Stimulated activated effector memory CD8-positive, alpha-beta T cell treated with anti-CD3 and anti-CD28 coated beads, Interleukin-12 subunit alpha, Interleukin-12 subunit beta, amount 100 ng/mL, for 72 hours (primary cell): ENCODE results near the gene SCYL2.
"Not testable (repeated sequence)": the region's sequence is repeated elsewhere in the genome, so short reads cannot be mapped to it uniquely, and the experiment has no call there.

ENCODE experiments used
- ATAC-seq: fragments of 150-1000 bp; cut with Tn5 transposase; 2 replicates; pipeline ENCODE4 v1.10.0; 2021
- DNase-seq, 2 donors: peaks; one replicate each; pipeline ENCODE4 v3.0.0; 2021 to 2022; ENCODE audit warnings: low spot score in 2 of 2
- H3K27ac Mint-ChIP-seq: one replicate; pipeline ENCODE4 v1.8.0; 2022; ENCODE audit warnings: mild to moderate bottlenecking, mixed read lengths
- H3K36me3 Mint-ChIP-seq: one replicate; pipeline ENCODE4 v1.8.0; 2022; ENCODE audit warnings: mild to moderate bottlenecking, mixed read lengths
- H3K4me1 Mint-ChIP-seq: one replicate; pipeline ENCODE4 v1.8.0; 2022; ENCODE audit warnings: mixed read lengths
- H3K4me3 Mint-ChIP-seq: one replicate; pipeline ENCODE4 v1.8.0; 2022; ENCODE audit warnings: mild to moderate bottlenecking, mixed read lengths
- H3K9me3 Mint-ChIP-seq: one replicate; pipeline ENCODE4 v1.8.0; 2022; ENCODE audit warnings: mixed read lengths

The SCYL2 gene

DNA sequence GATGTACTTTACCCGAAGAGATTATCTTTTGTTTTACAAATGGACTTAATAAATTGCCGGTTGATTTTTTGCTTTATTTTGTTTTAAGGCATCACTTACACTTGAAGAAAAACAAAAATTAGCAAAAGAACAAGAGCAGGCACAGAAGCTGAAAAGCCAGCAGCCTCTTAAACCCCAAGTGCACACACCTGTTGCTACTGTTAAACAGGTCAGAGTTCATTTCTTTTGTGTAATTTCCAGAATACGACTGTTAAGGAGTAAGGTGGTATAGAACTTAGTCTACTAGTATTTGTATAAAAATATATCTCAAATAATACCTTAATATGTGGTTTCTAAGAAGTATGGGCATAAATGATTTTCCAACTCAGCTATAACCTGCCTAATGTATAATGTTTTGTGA is 70.3 kb downstream of the SCYL2 start:
- DNase-seq (no peak), ATAC-seq (no peak)
- Mint-ChIP-seq H3K4me1 (no peaks in the 10 kb centered on the region), H3K9me3 (peaks cover under 1% of the 10 kb centered on the region), H3K36me3 (peaks cover 81% of the 10 kb centered on the region), H3K4me3 (no peak overlapping the region), H3K27ac (no peak overlapping the region)

DNA sequence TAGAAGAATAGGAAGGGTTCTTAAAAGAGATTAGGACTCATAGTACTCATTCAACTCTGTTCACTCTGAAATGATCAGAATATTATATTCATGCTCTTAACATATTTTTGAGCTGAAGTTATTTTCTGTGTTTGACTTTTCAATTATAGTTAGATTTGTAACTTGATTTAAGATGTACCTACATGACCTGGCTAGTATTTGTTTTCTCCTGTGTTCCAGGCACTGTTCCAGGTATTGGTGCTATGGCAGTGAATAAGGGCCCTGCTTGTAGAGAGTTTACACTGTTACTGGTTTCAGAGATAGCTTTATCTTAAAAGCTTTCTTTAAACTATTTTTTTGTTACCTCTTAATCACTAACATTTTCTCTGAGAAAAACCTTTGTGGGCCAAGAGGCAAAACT is 70.8 kb downstream of the SCYL2 start:
- ATAC-seq (no peak), DNase-seq (no peak)
- peaks cover 3% of the 10 kb centered on the region for H3K9me3 Mint-ChIP-seq
- H3K36me3 Mint-ChIP-seq = peaks cover 76% of the 10 kb centered on the region
- no peak overlapping the region for H3K4me3 Mint-ChIP-seq
- H3K27ac Mint-ChIP-seq = no peak overlapping the region
- no peaks in the 10 kb centered on the region for H3K4me1 Mint-ChIP-seq

DNA sequence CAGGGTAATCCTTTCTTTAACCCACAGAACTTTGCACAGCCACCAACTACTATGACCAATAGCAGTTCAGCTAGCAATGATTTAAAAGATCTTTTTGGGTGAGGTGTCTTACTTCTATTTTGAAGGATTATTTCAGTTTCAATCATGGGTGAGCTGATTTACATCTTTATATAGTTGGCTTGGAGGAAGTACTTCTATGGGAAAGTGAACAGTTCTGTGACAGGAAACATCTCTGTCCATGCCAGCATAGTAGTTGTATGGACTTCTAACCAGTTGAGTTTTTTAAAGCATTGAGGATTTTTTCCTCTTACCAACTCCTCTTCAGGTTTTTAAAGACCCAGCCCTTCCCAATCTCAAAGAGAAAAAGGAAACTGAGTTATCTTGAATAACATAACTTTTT is 72.1 kb downstream of the SCYL2 start:
- H3K27ac Mint-ChIP-seq = no peak overlapping the region
- H3K4me1 Mint-ChIP-seq = no peaks in the 10 kb centered on the region
- no peak overlapping the region for H3K4me3 Mint-ChIP-seq
- peaks cover 3% of the 10 kb centered on the region for H3K9me3 Mint-ChIP-seq
- ATAC-seq (no peak), DNase-seq (no peak)
- H3K36me3 Mint-ChIP-seq = peaks cover 64% of the 10 kb centered on the region

DNA sequence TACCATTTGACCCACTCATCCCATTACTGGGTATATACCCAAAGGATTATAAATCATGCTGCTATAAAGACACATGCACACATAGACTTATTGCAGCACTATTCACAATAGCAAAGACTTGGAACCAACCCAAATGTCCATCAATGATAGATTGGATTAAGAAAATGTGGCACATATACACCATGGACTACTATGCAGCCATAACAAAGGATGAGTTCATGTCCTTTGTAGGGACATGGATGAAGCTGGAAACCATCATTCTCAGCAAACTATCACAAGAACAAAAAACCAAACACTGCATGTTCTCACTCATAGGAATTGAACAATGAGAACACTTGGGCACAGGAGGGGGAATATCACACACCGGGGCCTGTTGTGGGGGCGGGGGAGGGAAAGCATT is 75.9 kb downstream of the SCYL2 start:
- H3K4me3 Mint-ChIP-seq, DNase-seq, ATAC-seq, H3K9me3 Mint-ChIP-seq, H3K4me1 Mint-ChIP-seq, H3K27ac Mint-ChIP-seq: not testable (repeated sequence)
- peaks cover 26% of the 10 kb centered on the region for H3K36me3 Mint-ChIP-seq

DNA sequence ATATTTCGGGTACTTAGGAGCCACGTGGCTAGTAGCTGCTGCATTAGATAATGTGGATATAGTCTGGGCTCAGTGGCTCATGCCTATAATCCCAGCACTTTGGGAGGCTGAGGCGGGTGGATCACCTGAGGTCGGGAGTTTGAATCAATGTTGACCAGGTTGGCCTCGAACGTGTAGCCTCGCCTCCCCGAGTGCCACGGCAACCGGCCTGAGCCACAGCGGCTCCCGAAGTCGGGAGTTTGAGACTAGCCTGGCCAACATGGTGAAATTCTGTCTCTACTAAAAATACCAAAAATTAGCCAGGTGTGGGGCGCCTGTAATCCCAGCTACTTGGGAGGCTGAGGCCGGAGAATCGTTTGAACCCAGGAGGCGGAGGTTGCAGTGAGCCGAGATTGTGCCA is 77.4 kb downstream of the SCYL2 start:
- not testable (repeated sequence) for H3K4me1 Mint-ChIP-seq, DNase-seq, ATAC-seq, H3K27ac Mint-ChIP-seq, H3K9me3 Mint-ChIP-seq, H3K4me3 Mint-ChIP-seq
- H3K36me3 Mint-ChIP-seq = peaks cover 14% of the 10 kb centered on the region

DNA sequence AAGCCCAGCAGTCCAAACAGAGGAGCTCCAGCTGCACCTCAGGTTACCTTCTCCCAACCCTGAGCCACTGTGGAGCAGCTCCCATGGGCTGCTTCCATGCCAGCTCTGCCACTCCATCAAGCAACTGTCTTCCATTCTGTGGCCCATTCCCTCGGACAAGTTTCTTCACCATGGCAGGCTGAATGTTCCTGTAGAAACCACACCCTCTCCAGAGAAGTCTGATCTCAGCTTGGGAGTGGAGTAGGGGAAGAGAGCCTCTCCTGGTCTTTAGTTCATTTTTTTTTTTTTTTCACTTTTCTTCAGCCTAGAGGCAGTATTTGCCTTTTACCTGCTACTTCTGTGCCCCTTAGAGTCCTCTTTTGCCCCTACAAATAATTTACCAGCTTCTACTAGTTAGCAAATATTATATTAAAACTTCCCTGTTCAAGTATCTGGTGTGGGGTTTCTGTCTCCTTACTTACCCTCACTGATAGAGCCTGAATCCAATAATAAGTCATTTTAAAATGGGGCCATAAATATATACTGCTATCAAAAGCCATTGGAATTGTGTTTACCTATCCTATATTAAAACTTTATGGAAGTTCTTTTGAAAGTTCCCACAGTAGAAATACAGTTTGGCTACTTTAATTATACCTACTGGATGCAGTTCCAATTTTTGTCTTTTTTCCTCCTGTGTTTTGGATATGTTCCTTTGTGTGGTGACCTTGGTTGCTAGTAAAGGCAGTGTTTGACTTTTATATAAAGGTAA is 78.2 kb downstream of the SCYL2 start:
- H3K9me3 Mint-ChIP-seq = peaks cover 3% of the 10 kb centered on the region
- H3K27ac Mint-ChIP-seq = no peak overlapping the region

DNA sequence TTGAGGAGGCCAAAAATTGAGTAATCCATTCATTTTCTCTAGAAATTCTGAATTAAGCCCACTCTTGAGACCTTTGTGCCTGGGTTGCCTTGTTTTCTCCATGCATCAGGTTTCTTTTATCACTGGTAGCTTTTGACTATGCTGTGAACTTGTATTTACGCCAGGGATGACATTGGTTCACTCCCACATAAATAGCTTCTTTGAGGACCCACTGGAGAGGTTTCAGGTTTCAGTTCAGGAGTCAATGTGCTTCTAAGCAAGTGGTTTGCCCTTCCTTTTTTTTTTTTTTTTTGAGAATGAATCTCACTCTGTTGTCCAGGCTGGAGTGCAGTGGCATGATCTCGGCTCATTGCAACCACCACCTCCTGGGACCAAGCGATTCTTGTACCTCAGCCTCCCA is 79.7 kb downstream of the SCYL2 start:
- Mint-ChIP-seq H3K4me3 (no peak overlapping the region), H3K27ac (no peak overlapping the region), H3K36me3 (no peaks in the 10 kb centered on the region), H3K4me1 (no peaks in the 10 kb centered on the region), H3K9me3 (peaks cover 3% of the 10 kb centered on the region)
- ATAC-seq = no peak
- no peak for DNase-seq

More for the DNA sequence above, 78.2 kb downstream of the SCYL2 start:
- ATAC-seq = no peak
- Mint-ChIP-seq H3K36me3 (peaks cover 6% of the 10 kb centered on the region), H3K4me1 (no peaks in the 10 kb centered on the region), H3K4me3 (no peak overlapping the region)
- DNase-seq = no peak

DNA sequence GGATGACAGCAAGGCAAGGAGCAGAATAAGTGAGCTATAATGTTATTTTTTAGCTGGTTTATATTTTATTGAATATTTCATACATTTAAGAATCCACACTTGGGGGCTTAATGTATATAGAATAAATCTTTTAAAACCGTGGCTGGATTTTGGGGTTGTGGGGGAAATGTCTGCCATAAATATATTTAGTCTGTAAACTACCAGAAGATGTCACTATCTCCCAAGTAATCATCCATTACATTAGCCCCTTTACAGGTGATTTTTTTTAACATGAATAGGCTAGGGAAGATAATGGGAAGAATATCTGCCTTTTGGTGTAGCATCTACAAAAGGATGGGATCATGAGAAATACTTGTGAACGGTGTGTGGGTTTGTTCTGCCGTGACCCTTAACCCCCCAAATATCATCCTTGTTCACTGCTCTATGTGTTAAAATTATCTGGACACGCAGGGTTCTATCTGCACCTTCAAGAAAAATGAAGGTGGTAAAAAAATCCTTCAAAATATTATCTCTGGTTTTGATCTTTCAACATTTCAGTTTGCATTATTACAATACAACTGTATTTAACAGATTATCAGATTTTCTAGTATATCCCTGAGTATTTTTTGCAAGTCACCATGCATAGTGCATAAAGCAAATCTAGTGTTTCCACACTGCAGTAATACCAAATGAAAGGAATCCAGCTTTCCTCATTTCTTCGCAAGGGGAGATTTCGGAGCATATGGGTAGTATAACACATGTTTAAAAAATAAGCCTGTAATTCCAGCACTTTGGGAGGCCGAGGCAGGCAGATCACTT is 81.9 kb downstream of the SCYL2 start:
- no peaks in the 10 kb centered on the region for H3K9me3 Mint-ChIP-seq
- DNase-seq = no peak
- H3K27ac Mint-ChIP-seq = no peak overlapping the region
- no peaks in the 10 kb centered on the region for H3K4me1 Mint-ChIP-seq
- no peak for ATAC-seq
- H3K4me3 Mint-ChIP-seq = no peak overlapping the region
- H3K36me3 Mint-ChIP-seq = no peaks in the 10 kb centered on the region

DNA sequence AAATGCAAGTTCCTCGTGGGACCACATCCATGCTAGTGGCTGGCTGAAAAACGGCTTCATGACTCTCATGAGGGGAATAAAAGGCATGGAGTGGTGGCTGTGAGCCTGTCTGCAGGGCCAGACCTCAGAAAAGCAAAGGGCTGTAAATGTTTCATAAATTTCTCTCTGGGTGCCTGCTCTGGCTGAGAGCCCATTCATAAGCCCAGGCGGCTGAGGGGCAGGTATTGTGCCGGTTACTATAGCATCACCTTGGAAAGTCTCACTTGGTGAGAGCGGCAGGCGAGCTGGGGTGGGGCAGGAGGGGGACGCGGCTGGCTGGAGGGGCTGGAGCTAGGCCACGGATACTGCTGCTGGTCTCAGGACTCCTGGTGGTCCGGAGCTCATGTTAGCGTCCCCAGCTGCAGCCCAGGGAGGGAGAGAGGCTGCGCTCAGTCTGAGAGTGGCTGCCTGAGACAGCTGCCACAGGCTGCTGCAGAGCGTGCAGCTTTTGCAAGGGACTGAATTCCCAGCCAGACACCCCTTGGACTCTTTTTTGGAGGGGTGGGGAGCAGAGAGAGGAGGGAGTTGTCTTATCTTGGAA is 89.8 kb downstream of the SCYL2 start, which contains the start of gene SLC17A8:
Gene SLC17A8, plus strand, starts transcription at position 431 of the 580 bp plus-strand sequence. CDS start 318 bp downstream, outside the sequence.
- no peak within 1 kb of the TSS for H3K27ac Mint-ChIP-seq
- no peak within 1 kb of the TSS for H3K4me3 Mint-ChIP-seq
- H3K9me3 Mint-ChIP-seq = no peaks in the 10 kb centered on the region

DNA sequence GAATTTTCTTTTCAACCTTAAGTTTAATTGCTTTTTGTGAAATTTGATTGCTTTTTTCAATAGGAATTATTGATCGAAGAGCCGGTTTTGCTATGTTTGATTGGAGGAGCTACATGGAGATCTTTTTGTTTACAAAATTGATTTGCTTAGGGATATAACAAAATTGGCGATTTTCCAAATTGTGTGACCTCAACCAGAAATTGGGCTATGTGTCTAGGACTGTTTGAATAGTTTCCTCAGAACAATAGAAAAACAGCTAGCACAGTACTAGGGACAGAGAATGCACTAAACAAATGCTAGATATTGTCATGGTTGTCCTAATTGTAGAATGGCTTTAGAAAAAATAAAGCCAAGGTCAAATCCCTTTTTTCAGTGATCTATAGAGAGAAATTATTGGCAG is 92.3 kb downstream of the SCYL2 start:
- DNase-seq = no peak
- Mint-ChIP-seq H3K4me3 (no peak overlapping the region), H3K9me3 (no peaks in the 10 kb centered on the region), H3K27ac (no peak overlapping the region), H3K36me3 (no peaks in the 10 kb centered on the region), H3K4me1 (no peaks in the 10 kb centered on the region)
- no peak for ATAC-seq

More for the DNA sequence above, 89.8 kb downstream of the SCYL2 start, which contains the start of gene SLC17A8:
- ATAC-seq = peak; percentile 39
- Mint-ChIP-seq H3K4me1 (no peaks in the 10 kb centered on the region), H3K36me3 (no peaks in the 10 kb centered on the region)
- peak in 1 of 2 donors; percentile 40 for DNase-seq

DNA sequence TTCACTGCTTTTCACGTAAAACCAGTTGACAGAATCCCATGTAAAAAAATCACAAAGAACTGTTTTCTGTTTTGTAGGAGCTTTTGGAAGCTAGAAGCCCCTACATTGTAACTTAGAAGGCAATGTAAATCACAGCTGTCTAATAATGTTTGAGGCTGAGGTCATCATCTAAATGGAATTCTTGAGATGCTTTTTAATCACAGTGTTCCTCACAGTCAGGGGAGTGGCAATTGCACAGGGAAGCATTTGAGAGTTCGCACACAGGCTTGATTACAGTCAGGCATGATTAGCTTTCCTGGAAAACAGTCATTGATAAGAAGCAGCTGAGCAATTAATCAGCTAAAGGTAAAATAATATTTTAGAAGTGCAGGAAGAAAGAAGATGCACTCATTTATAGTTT is 92.8 kb downstream of the SCYL2 start:
- H3K4me3 Mint-ChIP-seq = no peak overlapping the region
- DNase-seq (peak in 1 of 2 donors; percentile 1), ATAC-seq (no peak)
- H3K27ac Mint-ChIP-seq = no peak overlapping the region
- no peaks in the 10 kb centered on the region for H3K36me3 Mint-ChIP-seq
- H3K9me3 Mint-ChIP-seq = no peaks in the 10 kb centered on the region
- H3K4me1 Mint-ChIP-seq = no peaks in the 10 kb centered on the region

DNA sequence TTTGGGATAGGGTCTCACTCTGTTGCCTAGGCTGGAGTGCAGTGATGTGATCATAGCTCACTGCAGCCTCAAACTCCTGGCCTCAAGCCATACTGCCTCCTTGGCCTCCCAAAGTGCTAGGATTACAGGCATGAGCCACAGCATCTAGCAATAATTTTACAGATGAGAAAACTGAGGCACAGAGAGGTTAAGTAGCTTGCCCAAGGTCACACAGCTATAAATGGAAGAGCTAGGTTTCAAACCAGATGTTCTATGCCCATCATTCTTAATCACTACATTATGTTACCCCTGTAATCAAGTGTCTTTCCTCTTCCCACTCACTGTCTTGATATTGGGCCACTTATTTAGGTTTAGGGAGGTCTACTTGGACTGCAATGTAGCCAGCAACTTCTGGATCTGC is 93.5 kb downstream of the SCYL2 start:
- peak in 1 of 2 donors; percentile 3 for DNase-seq
- Mint-ChIP-seq H3K27ac (no peak overlapping the region), H3K9me3 (no peaks in the 10 kb centered on the region), H3K4me3 (no peak overlapping the region), H3K4me1 (no peaks in the 10 kb centered on the region), H3K36me3 (no peaks in the 10 kb centered on the region)
- ATAC-seq = no peak

DNA sequence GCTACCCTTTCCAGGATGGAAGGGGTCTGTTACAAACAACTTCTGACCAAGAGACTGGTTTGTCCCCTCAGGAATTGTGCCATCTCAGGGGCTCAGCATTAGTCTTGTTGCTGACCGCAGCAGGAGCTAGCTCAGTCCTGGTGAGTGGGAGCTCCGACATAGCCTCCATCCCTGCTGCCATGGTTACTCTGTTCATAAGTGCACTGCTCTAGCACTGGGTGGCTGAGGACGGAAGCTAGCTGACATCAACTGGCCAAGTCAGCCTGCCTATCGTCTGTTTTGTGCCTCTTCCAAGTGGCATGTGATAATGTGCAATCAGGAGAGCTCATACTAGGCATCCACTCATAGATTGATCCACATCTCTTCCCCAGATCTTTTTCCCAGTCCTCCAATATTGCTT is 97.3 kb downstream of the SCYL2 start:
- Mint-ChIP-seq H3K36me3 (no peaks in the 10 kb centered on the region), H3K27ac (no peak overlapping the region), H3K9me3 (no peaks in the 10 kb centered on the region), H3K4me3 (no peak overlapping the region), H3K4me1 (no peaks in the 10 kb centered on the region)
- ATAC-seq (peak; percentile 20), DNase-seq (no peak)

DNA sequence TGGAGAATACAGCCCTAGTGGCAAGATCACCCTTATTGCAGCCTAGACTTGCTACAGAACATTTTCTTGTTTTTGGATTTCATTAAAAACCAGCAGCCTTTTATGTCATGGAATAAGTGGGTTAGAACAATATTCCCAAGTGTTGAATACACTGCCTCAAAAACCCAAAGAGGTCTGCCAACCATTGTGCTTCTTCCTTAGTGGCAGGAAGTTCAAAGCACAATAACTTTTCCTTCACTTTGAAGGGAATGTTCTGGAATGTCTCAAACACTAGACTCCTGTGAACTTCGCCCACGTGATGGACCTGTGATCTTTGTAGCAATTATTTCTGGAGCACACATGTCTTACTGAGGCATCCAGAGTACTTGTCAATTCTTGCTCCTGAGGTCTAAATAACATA is 98.4 kb downstream of the SCYL2 start:
- peaks cover 4% of the 10 kb centered on the region for H3K9me3 Mint-ChIP-seq
- no peaks in the 10 kb centered on the region for H3K36me3 Mint-ChIP-seq
- DNase-seq = no peak
- H3K4me3 Mint-ChIP-seq = no peak overlapping the region
- no peak overlapping the region for H3K27ac Mint-ChIP-seq
- no peak for ATAC-seq
- H3K4me1 Mint-ChIP-seq = no peaks in the 10 kb centered on the region

DNA sequence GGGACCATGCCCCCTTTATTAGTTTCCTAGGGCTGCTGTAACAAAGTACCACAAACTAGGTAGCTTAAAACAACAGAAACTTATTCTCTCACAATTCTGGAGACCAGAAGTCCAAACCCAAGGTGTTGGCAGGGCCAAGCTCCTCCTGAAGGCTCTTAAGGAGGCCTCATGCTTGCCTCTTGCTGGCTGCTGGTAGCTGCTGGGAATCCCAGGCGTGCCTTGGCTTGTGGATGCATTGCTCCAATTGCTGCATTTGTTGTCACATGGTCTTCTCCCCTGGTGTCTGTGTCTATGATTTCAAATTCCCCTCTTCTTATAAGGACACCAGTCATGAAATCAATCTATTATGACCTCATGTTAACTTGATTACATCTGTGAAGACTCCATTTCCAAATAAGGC is 101.1 kb downstream of the SCYL2 start:
- no peaks in the 10 kb centered on the region for H3K36me3 Mint-ChIP-seq
- no peaks in the 10 kb centered on the region for H3K4me1 Mint-ChIP-seq
- H3K4me3 Mint-ChIP-seq = no peak overlapping the region
- no peak overlapping the region for H3K27ac Mint-ChIP-seq
- peaks cover 4% of the 10 kb centered on the region for H3K9me3 Mint-ChIP-seq
- ATAC-seq = no peak
- no peak for DNase-seq
